ENCODE data around the gene RIBC1. TPM values are rescaled to one million over a fixed set of nuclear protein-coding genes. Genes with fewer than 3 reads are reported as not detected.

RIBC1 gene
- polyA plus RNA-seq, 2 of the 4 experiments (the other 2 are of a cell fraction): 0.52 to 0.96 TPM

GRCh38 chrX:53421125-53421524, 1.5 kb upstream of the RIBC1 start (continued):
- TF ChIP-seq, protein P1, sequence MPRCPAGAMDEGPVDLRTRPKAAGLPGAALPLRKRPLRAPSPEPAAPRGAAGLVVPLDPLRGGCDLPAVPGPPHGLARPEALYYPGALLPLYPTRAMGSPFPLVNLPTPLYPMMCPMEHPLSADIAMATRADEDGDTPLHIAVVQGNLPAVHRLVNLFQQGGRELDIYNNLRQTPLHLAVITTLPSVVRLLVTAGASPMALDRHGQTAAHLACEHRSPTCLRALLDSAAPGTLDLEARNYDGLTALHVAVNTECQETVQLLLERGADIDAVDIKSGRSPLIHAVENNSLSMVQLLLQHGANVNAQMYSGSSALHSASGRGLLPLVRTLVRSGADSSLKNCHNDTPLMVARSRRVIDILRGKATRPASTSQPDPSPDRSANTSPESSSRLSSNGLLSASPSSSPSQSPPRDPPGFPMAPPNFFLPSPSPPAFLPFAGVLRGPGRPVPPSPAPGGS (IDR thresholded peaks at IDR 0.05): no peak
- TF ChIP-seq HDAC2 (IDR thresholded peaks at IDR 0.05) (no peak), ZFP36 (IDR thresholded peaks at IDR 0.05; ENCODE audit: borderline replicate concordance, partially characterized antibody) (no peak)

DNA sequence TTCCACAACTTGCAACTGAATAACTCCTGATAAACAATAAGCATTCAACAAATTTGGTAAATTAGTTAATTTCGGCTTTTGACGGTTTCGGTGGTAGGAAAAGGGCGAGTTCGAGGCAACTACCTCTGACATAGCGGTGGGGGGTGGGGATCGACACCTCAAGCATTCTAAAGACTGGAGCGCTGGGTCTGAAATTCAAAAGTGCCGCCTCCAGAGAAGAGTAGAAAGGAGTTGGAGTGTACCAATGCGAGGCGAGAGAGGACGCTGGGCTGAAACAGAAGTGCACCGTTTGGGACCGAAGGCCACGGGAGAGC, 944 bp upstream of the RIBC1 start:
- FAIRE-seq (no peak), DNase-seq (ENCODE audit: low read depth in 1 of 2, low spot score in 1 of 2) (peak in 1 of 2 experiments; percentile 10), ATAC-seq (peak; percentile 56 to 61)
- H3K9me3 ChIP-seq: no peaks in the 10 kb centered on the region
- ChIA-PET POLR2A (interaction anchor here (0.8 to 1.6 kb wide), 2 partner anchors 19 to 263 kb away, joined by 3 to 11 read pairs; no protein-coding TSS in a partner anchor), CTCF (interaction anchor here (2.3 kb wide), 1 partner anchor 60 kb away, joined by 7 read pairs; no protein-coding TSS in a partner anchor)
- under 1% methylated on average over 12 of the region's 15 CpGs for WGBS (ENCODE audit: missing lambda C conversion rate)
- H3K4me1 ChIP-seq: peaks cover 13% of the 10 kb centered on the region; the same call in 1 of the 3 replicates
- peak overlapping the region; percentile 87 to 94 for H3K27ac ChIP-seq
- H3K4me2 ChIP-seq: peak overlapping the region; percentile 86
- peak overlapping the region; percentile 65 for H3K4me3 ChIP-seq
- TF ChIP-seq, protein P2, sequence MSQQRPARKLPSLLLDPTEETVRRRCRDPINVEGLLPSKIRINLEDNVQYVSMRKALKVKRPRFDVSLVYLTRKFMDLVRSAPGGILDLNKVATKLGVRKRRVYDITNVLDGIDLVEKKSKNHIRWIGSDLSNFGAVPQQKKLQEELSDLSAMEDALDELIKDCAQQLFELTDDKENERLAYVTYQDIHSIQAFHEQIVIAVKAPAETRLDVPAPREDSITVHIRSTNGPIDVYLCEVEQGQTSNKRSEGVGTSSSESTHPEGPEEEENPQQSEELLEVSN (IDR thresholded peaks at IDR 0.05; ENCODE audit: borderline replicate concordance, low read depth): no peak
- no peak for TF ChIP-seq ELK1 (IDR thresholded peaks at IDR 0.05; ENCODE audit: low read depth, low read length)
- no peak for TF ChIP-seq NPAS2 (CRISPR knock-in tag; IDR thresholded peaks at IDR 0.05; ENCODE audit: borderline replicate concordance)
- TF ChIP-seq KDM5A (IDR thresholded peaks at IDR 0.05): peak; percentile 48; the same call in 1 of the 2 replicates

GRCh38 chrX:53422086-53422860, 400 bp upstream of the RIBC1 start, which contains the start of gene SMC1A:
TSS of gene SMC1A (minus strand) at chrX:53422654. CDS start at chrX:53422600, 54 bp downstream.
- peak; percentile 99 for FAIRE-seq
- POLR2A ChIA-PET: interaction anchor here (0.5 to 1.6 kb wide), 10 partner anchors 13 to 622 kb away, joined by 3 to 11 read pairs (median 3); partner anchors contain the start of gene PHF8
- TF ChIP-seq GATA3 (IDR thresholded peaks at IDR 0.05; ENCODE audit: borderline replicate concordance): peak; percentile 60
- no peak for TF ChIP-seq HEYL (CRISPR knock-in tag; IDR thresholded peaks at IDR 0.05)
- no peak for TF ChIP-seq EP300 (IDR thresholded peaks at IDR 0.05)
- TF ChIP-seq TFCP2L1 (CRISPR knock-in tag; IDR thresholded peaks at IDR 0.05): 0 out of 2 replicates have a peak, but pooled peaks have one; percentile 20
- TF ChIP-seq RCOR1 (IDR thresholded peaks at IDR 0.05; ENCODE audit: low read depth, low read length): no peak
- peak; percentile 7; the same call in 1 of the 2 replicates for TF ChIP-seq KDM5A (IDR thresholded peaks at IDR 0.05)
- TF ChIP-seq ELK1 (IDR thresholded peaks at IDR 0.05; ENCODE audit: low read depth, low read length): no peak
- TF ChIP-seq, protein P1 (IDR thresholded peaks at IDR 0.05): peak; percentile 64; the same call in 1 of the 3 replicates
- peak; percentile 71 for TF ChIP-seq POLR2A (IDR thresholded peaks at IDR 0.05; ENCODE audit: low read length)
- TF ChIP-seq NR3C1 (IDR thresholded peaks at IDR 0.05): no peak
- no peak for TF ChIP-seq EHF (CRISPR knock-in tag; IDR thresholded peaks at IDR 0.05)
- no peak for TF ChIP-seq POLR2AphosphoS2 (conservative IDR thresholded peaks at IDR 0.05; ENCODE audit: low read length)
- TF ChIP-seq, protein P3, sequence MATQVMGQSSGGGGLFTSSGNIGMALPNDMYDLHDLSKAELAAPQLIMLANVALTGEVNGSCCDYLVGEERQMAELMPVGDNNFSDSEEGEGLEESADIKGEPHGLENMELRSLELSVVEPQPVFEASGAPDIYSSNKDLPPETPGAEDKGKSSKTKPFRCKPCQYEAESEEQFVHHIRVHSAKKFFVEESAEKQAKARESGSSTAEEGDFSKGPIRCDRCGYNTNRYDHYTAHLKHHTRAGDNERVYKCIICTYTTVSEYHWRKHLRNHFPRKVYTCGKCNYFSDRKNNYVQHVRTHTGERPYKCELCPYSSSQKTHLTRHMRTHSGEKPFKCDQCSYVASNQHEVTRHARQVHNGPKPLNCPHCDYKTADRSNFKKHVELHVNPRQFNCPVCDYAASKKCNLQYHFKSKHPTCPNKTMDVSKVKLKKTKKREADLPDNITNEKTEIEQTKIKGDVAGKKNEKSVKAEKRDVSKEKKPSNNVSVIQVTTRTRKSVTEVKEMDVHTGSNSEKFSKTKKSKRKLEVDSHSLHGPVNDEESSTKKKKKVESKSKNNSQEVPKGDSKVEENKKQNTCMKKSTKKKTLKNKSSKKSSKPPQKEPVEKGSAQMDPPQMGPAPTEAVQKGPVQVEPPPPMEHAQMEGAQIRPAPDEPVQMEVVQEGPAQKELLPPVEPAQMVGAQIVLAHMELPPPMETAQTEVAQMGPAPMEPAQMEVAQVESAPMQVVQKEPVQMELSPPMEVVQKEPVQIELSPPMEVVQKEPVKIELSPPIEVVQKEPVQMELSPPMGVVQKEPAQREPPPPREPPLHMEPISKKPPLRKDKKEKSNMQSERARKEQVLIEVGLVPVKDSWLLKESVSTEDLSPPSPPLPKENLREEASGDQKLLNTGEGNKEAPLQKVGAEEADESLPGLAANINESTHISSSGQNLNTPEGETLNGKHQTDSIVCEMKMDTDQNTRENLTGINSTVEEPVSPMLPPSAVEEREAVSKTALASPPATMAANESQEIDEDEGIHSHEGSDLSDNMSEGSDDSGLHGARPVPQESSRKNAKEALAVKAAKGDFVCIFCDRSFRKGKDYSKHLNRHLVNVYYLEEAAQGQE (IDR thresholded peaks at IDR 0.05): peak; percentile 72
- TF ChIP-seq, protein P4, sequence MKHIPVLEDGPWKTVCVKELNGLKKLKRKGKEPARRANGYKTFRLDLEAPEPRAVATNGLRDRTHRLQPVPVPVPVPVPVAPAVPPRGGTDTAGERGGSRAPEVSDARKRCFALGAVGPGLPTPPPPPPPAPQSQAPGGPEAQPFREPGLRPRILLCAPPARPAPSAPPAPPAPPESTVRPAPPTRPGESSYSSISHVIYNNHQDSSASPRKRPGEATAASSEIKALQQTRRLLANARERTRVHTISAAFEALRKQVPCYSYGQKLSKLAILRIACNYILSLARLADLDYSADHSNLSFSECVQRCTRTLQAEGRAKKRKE (CRISPR knock-in tag; IDR thresholded peaks at IDR 0.05; ENCODE audit: low read depth): no peak
- no peak for TF ChIP-seq CBX8 (IDR thresholded peaks at IDR 0.05)
- no peak for TF ChIP-seq CEBPB (IDR thresholded peaks at IDR 0.05)
- TF ChIP-seq RNF2 (IDR thresholded peaks at IDR 0.05; ENCODE audit: borderline replicate concordance, low read depth): no peak
- TF ChIP-seq HDAC2 (IDR thresholded peaks at IDR 0.05): no peak
- no peak for TF ChIP-seq FOSL2 (IDR thresholded peaks at IDR 0.05)
- TF ChIP-seq FOSL2 (CRISPR knock-in tag; IDR thresholded peaks at IDR 0.05): no peak

More at GRCh38 chrX:53422086-53422860, 400 bp upstream of the RIBC1 start, which contains the start of gene SMC1A:
- Histone ChIP-seq H3K4me2 (peak within 1 kb of the TSS; percentile 88), H3K9me3 (no peaks in the 10 kb centered on the region), H3K27ac (peak within 1 kb of the TSS; percentile 87 to 94), H3K4me3 (peak within 1 kb of the TSS; percentile 65), H3K4me1 (peaks cover 13% of the 10 kb centered on the region; the same call in 1 of the 3 replicates)
- CTCF ChIA-PET: interaction anchor here (0.7 to 3.8 kb wide), 7 partner anchors 10 to 109 kb away, joined by 3 to 18 read pairs (median 7); no protein-coding TSS in a partner anchor
- ATAC-seq: peak; percentile 91 to 95
- 2% methylated on average over 16 of the region's 75 CpGs for WGBS (ENCODE audit: missing lambda C conversion rate)
- peak; percentile 97 to 98 for DNase-seq (ENCODE audit: low read depth in 1 of 2, low spot score in 1 of 2)

Measured in A549 (cell line).